CD14-positive monocyte (primary cell): ENCODE data around the gene SET. TPM values are rescaled to one million over a fixed set of nuclear protein-coding genes. Genes with fewer than 3 reads are reported as not detected.

Experiments
- DNase-seq, 3 donors: peaks; one replicate each; pipeline ENCODE4 v3.0.0-alpha.2; 2011 to 2022
- H2AFZ ChIP-seq: 2 replicates; pipeline ENCODE4 v1.6.0; 2012; ENCODE audit warnings: mild to moderate bottlenecking, low read depth, low read length, inconsistent platforms; ENCODE audit not compliant: insufficient read depth, poor library complexity, severe bottlenecking
- H3K27ac ChIP-seq, 2 donors: 1 replicate in 1 of 2; 2 replicates in 1 of 2; pipeline ENCODE4 v1.5.1; 2012 to 2013; ENCODE audit warnings: low read length in 2 of 2, control low read depth in 1 of 2, inconsistent platforms in 1 of 2, low read depth in 1 of 2, mild to moderate bottlenecking in 1 of 2
- H3K27me3 ChIP-seq, 2 donors: one replicate each; pipeline versions ENCODE4 v1.6.0 to v1.6.1; 2011 to 2013; ENCODE audit warnings: low read length in 2 of 2; ENCODE audit not compliant: control insufficient read depth in 2 of 2, insufficient read depth in 2 of 2
- H3K36me3 ChIP-seq, 2 donors: replicated peaks in 1 of 2; 1 replicate in 1 of 2; 2 replicates in 1 of 2; pipeline versions ENCODE4 v1.5.1 to v1.6.1; 2012 to 2013; ENCODE audit warnings: low read length in 2 of 2, control low read depth in 1 of 2, inconsistent platforms in 1 of 2, mild to moderate bottlenecking in 1 of 2; ENCODE audit not compliant: insufficient read depth in 2 of 2, control insufficient read depth in 1 of 2
- H3K4me1 ChIP-seq, 2 donors: 1 replicate in 1 of 2; 2 replicates in 1 of 2; pipeline versions ENCODE4 v1.5.1 to v1.6.1; 2012 to 2013; ENCODE audit warnings: low read length in 2 of 2, control low read depth in 1 of 2, inconsistent platforms in 1 of 2, mild to moderate bottlenecking in 1 of 2, moderate library complexity in 1 of 2; ENCODE audit not compliant: insufficient read depth in 2 of 2, control insufficient read depth in 1 of 2
- H3K4me2 ChIP-seq: replicated peaks from 2 replicates; pipeline ENCODE3; 2012; ENCODE audit warnings: low read length, moderate library complexity, mild to moderate bottlenecking; ENCODE audit not compliant: poor library complexity, severe bottlenecking; ENCODE audit errors: extremely low read depth
- H3K4me3 ChIP-seq, 3 experiments: fragments of 200-600 bp in 1 of 3; sonication (generic) in 1 of 3; replicated peaks in 1 of 3; 1 replicate in 2 of 3; 2 replicates in 1 of 3; pipeline ENCODE4 v1.5.1; 2011 to 2013; ENCODE audit warnings: low read length in 3 of 3, mild to moderate bottlenecking in 3 of 3, control low read depth in 2 of 3, low read depth in 2 of 3, inconsistent platforms in 1 of 3, moderate library complexity in 1 of 3
- H3K79me2 ChIP-seq: 2 replicates; pipeline ENCODE4 v1.6.0; 2012; ENCODE audit warnings: mild to moderate bottlenecking, control low read depth, inconsistent platforms, low read length, moderate library complexity; ENCODE audit not compliant: insufficient read depth
- H3K9ac ChIP-seq: 2 replicates; pipeline ENCODE4 v1.6.0; 2017; ENCODE audit warnings: low read length, mild to moderate bottlenecking; ENCODE audit not compliant: insufficient read depth, poor library complexity, severe bottlenecking
- H3K9me3 ChIP-seq, 2 donors: replicated peaks in 1 of 2; 1 replicate in 1 of 2; 2 replicates in 1 of 2; pipeline versions ENCODE4 v1.5.1 to v1.6.1; 2012 to 2013; ENCODE audit warnings: low read length in 2 of 2, control low read depth in 1 of 2; ENCODE audit not compliant: control insufficient read depth in 1 of 2, insufficient read depth in 1 of 2
- H4K20me1 ChIP-seq: 2 replicates; pipeline ENCODE4 v1.6.0; 2012; ENCODE audit warnings: mild to moderate bottlenecking, low read length, control low read depth, moderate library complexity; ENCODE audit not compliant: insufficient read depth
- H3K27ac Mint-ChIP-seq, 7 donors: one replicate each; pipeline ENCODE4 v1.8.0; 2020; ENCODE audit warnings: mild to moderate bottlenecking in 7 of 7, mixed read lengths in 7 of 7, moderate library complexity in 6 of 7, inconsistent platforms in 2 of 7
- H3K27me3 Mint-ChIP-seq, 3 donors: one replicate each; pipeline ENCODE4 v1.8.0; 2021 to 2022; ENCODE audit warnings: low read depth in 3 of 3, mild to moderate bottlenecking in 3 of 3, mixed read lengths in 3 of 3, moderate library complexity in 3 of 3, inconsistent platforms in 1 of 3
- H3K36me3 Mint-ChIP-seq, 2 donors: one replicate each; pipeline ENCODE4 v1.8.0; 2020; ENCODE audit warnings: mixed read lengths in 2 of 2, inconsistent platforms in 1 of 2, mild to moderate bottlenecking in 1 of 2
- H3K4me1 Mint-ChIP-seq: one replicate; pipeline ENCODE4 v1.8.0; 2020; ENCODE audit warnings: mild to moderate bottlenecking, mixed read lengths
- H3K4me3 Mint-ChIP-seq, 2 donors: one replicate each; pipeline ENCODE4 v1.8.0; 2020; ENCODE audit warnings: mild to moderate bottlenecking in 2 of 2, mixed read lengths in 2 of 2, moderate library complexity in 1 of 2
- H3K9me3 Mint-ChIP-seq, 7 donors: one replicate each; pipeline ENCODE4 v1.8.0; 2020 to 2022; ENCODE audit warnings: mixed read lengths in 7 of 7, mild to moderate bottlenecking in 6 of 7, moderate library complexity in 6 of 7, inconsistent platforms in 2 of 7
- CTCF ChIP-seq: fragments of 200-600 bp; IDR thresholded peaks from one replicate; pipeline ENCODE4 v1.8.0; 2022; ENCODE audit warnings: antibody characterized with exemption, mild to moderate bottlenecking
- WGBS: methylation state at CpG from one replicate; pipeline ENCODE4 v1.1.5; 2013; ENCODE audit warnings: missing lambda C conversion rate; ENCODE audit not compliant: insufficient coverage; 5-methylcytosine and 5-hydroxymethylcytosine counted together
- intact Hi-C, 2 donors: fragments of 100-400 bp; cut with micrococcal nuclease; formaldehyde crosslinking; loops; one replicate each; pipeline versions ENCODE4 v1.15.0 to v1.15.1; 2023
- polyA plus RNA-seq, 3 donors: library from polyadenylated mRNA; depleted of rRNA in 1 of 3; unstranded in 2 of 3; stranded (reverse) in 1 of 3; fragments of 300-500 nt in 2 of 3; fragments of >200 nt in 1 of 3; fragmentation: Illumina TruSeq in 2 of 3; gene quantifications; 1 replicate in 2 of 3; 2 replicates in 1 of 3; pipeline ENCODE4 v1.2.3, GENCODE V29; 2012 to 2021

SET gene
- polyA plus RNA-seq, 3 donors: 56.2 to 124 (median 114) TPM

GRCh38 chr9:128653908-128654307 is 35.1 kb upstream of the SET start:
- Histone ChIP-seq H3K79me2 (no peaks in the 10 kb centered on the region), H3K4me2 (no peak overlapping the region), H3K27ac (no peak overlapping the region), H2AFZ (no peak overlapping the region), H3K27me3 (no peaks in the 10 kb centered on the region), H3K4me1 (peaks cover 11 to 14% of the 10 kb centered on the region in 2 donors), H3K36me3 (no peaks in the 10 kb centered on the region), H3K9me3 (no peaks in the 10 kb centered on the region), H3K4me3 (no peak overlapping the region), H3K9ac (no peak overlapping the region), H4K20me1 (no peaks in the 10 kb centered on the region)
- Mint-ChIP-seq H3K4me3 (no peak overlapping the region), H3K27ac (peak overlapping the region in 1 of 7 donors; percentile 21), H3K9me3 (no peaks in the 10 kb centered on the region), H3K4me1 (peaks cover 7% of the 10 kb centered on the region), H3K36me3 (no peaks in the 10 kb centered on the region), H3K27me3 (peaks cover 1 to 7% (median 2%) of the 10 kb centered on the region in 3 donors)
- WGBS: 96% methylated on average over 8 of the region's 8 CpGs
- no peak for DNase-seq
- TF ChIP-seq CTCF: no peak
- intact Hi-C loops: loop anchor here in 1 of 2 donors (2.0 kb wide), 1 partner anchor 35 kb away; the partner anchor contains the start of gene SET

- Histone ChIP-seq H3K27me3 (no peaks in the 10 kb centered on the region), H3K4me3 (no peak overlapping the region), H2AFZ (no peak overlapping the region), H3K4me2 (no peak overlapping the region), H3K9me3 (no peaks in the 10 kb centered on the region), H3K36me3 (no peaks in the 10 kb centered on the region), H3K4me1 (peaks cover 11 to 14% of the 10 kb centered on the region in 2 donors), H4K20me1 (no peaks in the 10 kb centered on the region), H3K9ac (no peak overlapping the region), H3K27ac (no peak overlapping the region), H3K79me2 (no peaks in the 10 kb centered on the region)
- no peak for DNase-seq
- Mint-ChIP-seq H3K36me3 (no peaks in the 10 kb centered on the region), H3K4me1 (peaks cover 7% of the 10 kb centered on the region), H3K27ac (no peak overlapping the region), H3K9me3 (no peaks in the 10 kb centered on the region), H3K27me3 (peaks cover 1 to 7% (median 2%) of the 10 kb centered on the region in 3 donors), H3K4me3 (no peak overlapping the region)
- TF ChIP-seq CTCF: no peak
- whole genome bisulfite sequencing: 100% methylated on average over 1 of the region's 1 CpG
- intact Hi-C loops: loop anchor here in 1 of 2 donors (2.0 kb wide), 1 partner anchor 34 kb away; the partner anchor contains the start of gene SET
Measured at GRCh38 chr9:128654481-128654880, 34.5 kb upstream of the SET start.
